Peyer's patch (tissue), 4 donors: ENCODE measurements around the gene CSK. TPM values are rescaled to one million over a fixed set of nuclear protein-coding genes. Genes with fewer than 3 reads are reported as not detected.
"Not testable (repeated sequence)": the region's sequence is repeated elsewhere in the genome, so short reads cannot be mapped to it uniquely, and the experiment has no call there.

Experiments
- DNase-seq, 3 donors: peaks; one replicate each; pipeline ENCODE4 v3.0.0-alpha.2; 2017 to 2019
- H3K27ac ChIP-seq, 4 donors: fragments of 200-600 bp; sonication (generic); one replicate each; pipeline ENCODE4 v1.5.1; 2016 to 2019
- H3K27me3 ChIP-seq, 2 donors: fragments of 200-600 bp; sonication (generic); one replicate each; pipeline ENCODE4 v1.5.1; 2019
- H3K36me3 ChIP-seq, 3 donors: fragments of 200-600 bp; sonication (generic); one replicate each; pipeline ENCODE4 v1.5.1; 2016 to 2019
- H3K4me1 ChIP-seq, 4 donors: fragments of 200-600 bp; sonication (generic); one replicate each; pipeline ENCODE4 v1.5.1; 2016 to 2019
- H3K4me3 ChIP-seq, 4 donors: fragments of 200-600 bp; sonication (generic); 1 replicate in 3 of 4; 2 replicates in 1 of 4; pipeline ENCODE4 v1.5.1; 2016 to 2019; ENCODE audit warnings: mild to moderate bottlenecking in 1 of 4
- H3K9me3 ChIP-seq, 4 donors: fragments of 200-600 bp; sonication (generic); one replicate each; pipeline ENCODE4 v1.5.1; 2016 to 2019; ENCODE audit warnings: mild to moderate bottlenecking in 1 of 4
- CTCF ChIP-seq, 6 experiments: fragments of 450-650 bp in 4 of 6; fragments of 200-600 bp in 2 of 6; sonication (generic) in 1 of 6; IDR thresholded peaks; one replicate each; pipeline ENCODE4 v1.5.1; 2017 to 2019; ENCODE audit warnings: antibody characterized with exemption in 6 of 6, mild to moderate bottlenecking in 3 of 6, moderate library complexity in 1 of 6
- POLR2A ChIP-seq, 2 donors: fragments of 450-650 bp; IDR thresholded peaks; one replicate each; pipeline ENCODE4 v1.5.1; 2017; ENCODE audit warnings: antibody characterized with exemption in 2 of 2, mild to moderate bottlenecking in 2 of 2, moderate library complexity in 2 of 2
- total RNA-seq, 4 donors: library from RNA; depleted of rRNA; stranded (reverse); fragments of >200 nt; gene quantifications; one replicate each; pipeline ENCODE4 v1.1.0, GENCODE V29; 2016

The CSK gene
- 100 to 1,000 TPM in 1 of 4 donors, 10 to 100 TPM in 3; 53.8 to 122 (median 66.2) TPM for total RNA-seq

- H3K4me1 ChIP-seq: peaks cover 19 to 89% (median 54%) of the 10 kb centered on the region in 4 donors
These were observed at the start of gene CSK for GRCh38 chr15:74781431-74782258. Gene CSK (plus strand): TSS chr15:74782080. CDS start chr15:74798298, 16,218 bp downstream.

GRCh38 chr15:74732846-74733245, 49.0 kb upstream of the CSK start:
- TF ChIP-seq POLR2A (IDR thresholded peaks at IDR 0.05): no peak
- no peak for TF ChIP-seq CTCF (IDR thresholded peaks at IDR 0.05)
- Histone ChIP-seq H3K27ac (no peak overlapping the region), H3K9me3 (no peaks in the 10 kb centered on the region), H3K4me1 (no peaks in the 10 kb centered on the region), H3K4me3 (no peak overlapping the region), H3K27me3 (no peaks in the 10 kb centered on the region), H3K36me3 (no peaks in the 10 kb centered on the region)
- DNase-seq: no peak

More at GRCh38 chr15:74781431-74782258, at the start of gene CSK:
- peak within 1 kb of the TSS; percentile 83 to 98 (median 88) for H3K4me3 ChIP-seq
- no peaks in the 10 kb centered on the region for H3K27me3 ChIP-seq
- peak within 1 kb of the TSS; percentile 85 to 99 (median 94) for H3K27ac ChIP-seq
- H3K9me3 ChIP-seq: no peaks in the 10 kb centered on the region
- DNase-seq: peak; percentile 65 to 89 (median 85)
- no peaks in the 10 kb centered on the region for H3K36me3 ChIP-seq
- TF ChIP-seq CTCF (IDR thresholded peaks at IDR 0.05): peak; percentile 49 to 82 (median 70)
- peak in 1 of 2 donors; percentile 78 for TF ChIP-seq POLR2A (IDR thresholded peaks at IDR 0.05)

- no peak for TF ChIP-seq POLR2A (IDR thresholded peaks at IDR 0.05)
- no peak for TF ChIP-seq CTCF (IDR thresholded peaks at IDR 0.05)
- no peaks in the 10 kb centered on the region for H3K36me3 ChIP-seq
- H3K4me3 ChIP-seq: no peak overlapping the region
- no peak overlapping the region for H3K27ac ChIP-seq
- no peak for DNase-seq
- no peaks in the 10 kb centered on the region for H3K4me1 ChIP-seq
- no peaks in the 10 kb centered on the region for H3K9me3 ChIP-seq
- H3K27me3 ChIP-seq: no peaks in the 10 kb centered on the region
These were observed 48.6 kb upstream of the CSK start for GRCh38 chr15:74733269-74733668.

GRCh38 chr15:74735305-74735704, 46.6 kb upstream of the CSK start:
- Histone ChIP-seq H3K4me3 (no peak overlapping the region), H3K36me3 (no peaks in the 10 kb centered on the region), H3K27ac (no peak overlapping the region), H3K4me1 (no peaks in the 10 kb centered on the region), H3K27me3 (no peaks in the 10 kb centered on the region), H3K9me3 (no peaks in the 10 kb centered on the region)
- TF ChIP-seq CTCF (IDR thresholded peaks at IDR 0.05): no peak
- no peak for TF ChIP-seq POLR2A (IDR thresholded peaks at IDR 0.05)
- no peak for DNase-seq

GRCh38 chr15:74738239-74738638, 43.6 kb upstream of the CSK start:
- H3K4me3 ChIP-seq, DNase-seq, H3K27me3 ChIP-seq, H3K4me1 ChIP-seq, H3K9me3 ChIP-seq, H3K36me3 ChIP-seq, H3K27ac ChIP-seq: not testable (repeated sequence)

- Histone ChIP-seq H3K4me3 (no peak overlapping the region), H3K36me3 (no peaks in the 10 kb centered on the region), H3K27ac (no peak overlapping the region), H3K27me3 (no peaks in the 10 kb centered on the region), H3K9me3 (peaks cover 0 to 5% (median 0%) of the 10 kb centered on the region in 4 donors), H3K4me1 (no peaks in the 10 kb centered on the region)
- no peak for DNase-seq
- TF ChIP-seq POLR2A (IDR thresholded peaks at IDR 0.05): no peak
- TF ChIP-seq CTCF (IDR thresholded peaks at IDR 0.05): no peak
These were observed 39.5 kb upstream of the CSK start for GRCh38 chr15:74742422-74742821.
